ENCODE data around the gene WDR45B. TPM values are rescaled to one million over a fixed set of nuclear protein-coding genes. Genes with fewer than 3 reads are reported as not detected.

Gene WDR45B
- polyA plus RNA-seq, 1 of the 3 experiments (the other 2 are of a cell fraction) = 171 TPM

DNA sequence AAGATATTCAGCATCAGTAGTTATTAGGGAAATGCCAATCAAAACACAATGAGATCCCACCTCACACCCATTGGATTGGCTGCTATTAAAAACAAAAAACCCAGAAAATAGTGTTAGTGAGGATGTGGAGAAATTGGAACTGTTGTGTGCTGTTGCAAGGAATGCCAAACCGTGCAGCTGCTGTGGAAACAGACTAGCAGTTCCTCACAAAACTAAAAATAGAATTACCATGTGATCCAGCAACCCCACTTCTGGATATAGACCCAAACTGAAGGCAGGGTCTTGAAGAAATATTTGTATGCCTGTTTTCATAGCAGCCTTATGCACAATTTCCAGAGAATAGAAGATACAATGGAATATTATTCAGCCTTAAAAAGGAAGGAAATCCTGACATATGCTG is 82.7 kb downstream of the WDR45B start (continued):
- TF ChIP-seq PBX3 (IDR thresholded peaks at IDR 0.05) = no peak
- no peak for TF ChIP-seq TAF1 (IDR thresholded peaks at IDR 0.05; ENCODE audit: borderline replicate concordance, low read depth, low read length)
- TF ChIP-seq EP300 (IDR thresholded peaks at IDR 0.05; ENCODE audit: borderline replicate concordance in 1 of 2, low read depth in 1 of 2, low read length in 1 of 2) = no peak
- TF ChIP-seq, protein P1, sequence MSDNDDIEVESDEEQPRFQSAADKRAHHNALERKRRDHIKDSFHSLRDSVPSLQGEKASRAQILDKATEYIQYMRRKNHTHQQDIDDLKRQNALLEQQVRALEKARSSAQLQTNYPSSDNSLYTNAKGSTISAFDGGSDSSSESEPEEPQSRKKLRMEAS (IDR thresholded peaks at IDR 0.05; ENCODE audit: low read depth) = no peak
- TF ChIP-seq RAD21 (IDR thresholded peaks at IDR 0.05; ENCODE audit: low read length) = no peak
- TF ChIP-seq ZBTB33 (IDR thresholded peaks at IDR 0.05; ENCODE audit: borderline replicate concordance, low read depth) = no peak
- TF ChIP-seq FOXM1 (IDR thresholded peaks at IDR 0.05; ENCODE audit: low read depth) = no peak
- TF ChIP-seq GABPA (IDR thresholded peaks at IDR 0.05; ENCODE audit: low read depth) = no peak
- TF ChIP-seq, protein P2, sequence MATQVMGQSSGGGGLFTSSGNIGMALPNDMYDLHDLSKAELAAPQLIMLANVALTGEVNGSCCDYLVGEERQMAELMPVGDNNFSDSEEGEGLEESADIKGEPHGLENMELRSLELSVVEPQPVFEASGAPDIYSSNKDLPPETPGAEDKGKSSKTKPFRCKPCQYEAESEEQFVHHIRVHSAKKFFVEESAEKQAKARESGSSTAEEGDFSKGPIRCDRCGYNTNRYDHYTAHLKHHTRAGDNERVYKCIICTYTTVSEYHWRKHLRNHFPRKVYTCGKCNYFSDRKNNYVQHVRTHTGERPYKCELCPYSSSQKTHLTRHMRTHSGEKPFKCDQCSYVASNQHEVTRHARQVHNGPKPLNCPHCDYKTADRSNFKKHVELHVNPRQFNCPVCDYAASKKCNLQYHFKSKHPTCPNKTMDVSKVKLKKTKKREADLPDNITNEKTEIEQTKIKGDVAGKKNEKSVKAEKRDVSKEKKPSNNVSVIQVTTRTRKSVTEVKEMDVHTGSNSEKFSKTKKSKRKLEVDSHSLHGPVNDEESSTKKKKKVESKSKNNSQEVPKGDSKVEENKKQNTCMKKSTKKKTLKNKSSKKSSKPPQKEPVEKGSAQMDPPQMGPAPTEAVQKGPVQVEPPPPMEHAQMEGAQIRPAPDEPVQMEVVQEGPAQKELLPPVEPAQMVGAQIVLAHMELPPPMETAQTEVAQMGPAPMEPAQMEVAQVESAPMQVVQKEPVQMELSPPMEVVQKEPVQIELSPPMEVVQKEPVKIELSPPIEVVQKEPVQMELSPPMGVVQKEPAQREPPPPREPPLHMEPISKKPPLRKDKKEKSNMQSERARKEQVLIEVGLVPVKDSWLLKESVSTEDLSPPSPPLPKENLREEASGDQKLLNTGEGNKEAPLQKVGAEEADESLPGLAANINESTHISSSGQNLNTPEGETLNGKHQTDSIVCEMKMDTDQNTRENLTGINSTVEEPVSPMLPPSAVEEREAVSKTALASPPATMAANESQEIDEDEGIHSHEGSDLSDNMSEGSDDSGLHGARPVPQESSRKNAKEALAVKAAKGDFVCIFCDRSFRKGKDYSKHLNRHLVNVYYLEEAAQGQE (IDR thresholded peaks at IDR 0.05; ENCODE audit: low read depth, low read length) = no peak
- no peak for TF ChIP-seq SIN3A (IDR thresholded peaks at IDR 0.05; ENCODE audit: borderline replicate concordance, low read depth, low read length)
- no peak for TF ChIP-seq GATA2 (CRISPR knock-in tag; IDR thresholded peaks at IDR 0.05)
- TF ChIP-seq MEF2A (IDR thresholded peaks at IDR 0.05; ENCODE audit: borderline replicate concordance, low read depth) = no peak

Small RNA genes lying within 50 kb of the gene (small RNA-seq; reads per million reads assigned to genes)
- 0 to 1.2 (median 0.39) reads per million in 7 experiments for gene MIR4525

Other genes with a start within 250 kb of the WDR45B start
- gene HEXD, start 230.1 kb downstream of the WDR45B start, polyA plus RNA-seq (2012; rRNA removed) = 38.8 and 43.1 TPM in 2 replicates
- gene OGFOD3, start 229.9 kb downstream of the WDR45B start, polyA plus RNA-seq (2012; rRNA removed) = 57.1 and 68.2 TPM in 2 replicates
- gene CYBC1, start 197.7 kb downstream of the WDR45B start, polyA plus RNA-seq (2012; rRNA removed) = 160 and 165 TPM in 2 replicates
- gene NARF, start 189.7 kb downstream of the WDR45B start, polyA plus RNA-seq (2012; rRNA removed) = 128 and 130 TPM in 2 replicates
- 33.6 and 36.4 TPM in 2 replicates for gene FOXK2, start 128.7 kb downstream of the WDR45B start, polyA plus RNA-seq (2012; rRNA removed)
- gene RAB40B, start 50.3 kb upstream of the WDR45B start, polyA plus RNA-seq (2012; rRNA removed) = 13.4 and 20.7 TPM in 2 replicates
- gene FN3KRP, start 68.3 kb upstream of the WDR45B start, polyA plus RNA-seq (2012; rRNA removed) = 54.3 and 68.2 TPM in 2 replicates
- 4.3 and 9.9 TPM in 2 replicates for gene FN3K, start 87.2 kb upstream of the WDR45B start, polyA plus RNA-seq (2012; rRNA removed)
- 78.7 and 107 TPM in 2 replicates for gene TBCD, start 103.6 kb upstream of the WDR45B start, polyA plus RNA-seq (2012; rRNA removed)
- gene ZNF750, start 191.6 kb upstream of the WDR45B start, polyA plus RNA-seq (2012; rRNA removed) = not detected in 2 replicates

All from SK-N-SH (cell line).